CD4-positive, alpha-beta T cell treated with Interleukin-4 for 1 hour (primary cell): ENCODE measurements around the gene GALM.
A peak's percentile ranks its signal among the peaks of the same experiment; 100 is the strongest.
"Not testable (repeated sequence)": the region's sequence is repeated elsewhere in the genome, so short reads cannot be mapped to it uniquely, and the experiment has no call there.

ENCODE experiments used
- DNase-seq, 2 donors: peaks; one replicate each; pipeline ENCODE4 v3.0.0-alpha.2; 2020 to 2022

The GALM gene

GRCh38 chr2:38650012-38650411, 15.9 kb upstream of the GALM start:
- no peak for DNase-seq

- no peak for DNase-seq
These were observed 15.2 kb upstream of the GALM start for GRCh38 chr2:38650717-38651116.

- DNase-seq, result peak in 1 of 2 donors; percentile 42
These were observed 13.3 kb upstream of the GALM start for GRCh38 chr2:38652431-38653273.

GRCh38 chr2:38653380-38653714, 12.6 kb upstream of the GALM start:
- DNase-seq, result no peak

GRCh38 chr2:38653715-38654527, 12.0 kb upstream of the GALM start:
- peak; percentile 20 to 59 for DNase-seq

GRCh38 chr2:38654528-38655381, 11.2 kb upstream of the GALM start:
- peak in 1 of 2 donors; percentile 14 for DNase-seq

GRCh38 chr2:38655441-38655840, 10.5 kb upstream of the GALM start:
- DNase-seq, result no peak

- DNase-seq, result no peak
These were observed 8.9 kb upstream of the GALM start for GRCh38 chr2:38656866-38657480.

- DNase-seq, result no peak
These were observed 7.3 kb upstream of the GALM start for GRCh38 chr2:38658613-38659012.

- DNase-seq, result no peak
These were observed 6.8 kb upstream of the GALM start for GRCh38 chr2:38659115-38659514.

- no peak for DNase-seq
These were observed 5.6 kb upstream of the GALM start for GRCh38 chr2:38660282-38660681.

- no peak for DNase-seq
These were observed 4.6 kb upstream of the GALM start for GRCh38 chr2:38661306-38661705.

- peak in 1 of 2 donors; percentile 55 for DNase-seq
These were observed 619 bp downstream of the GALM start for GRCh38 chr2:38666556-38666910.

GRCh38 chr2:38668092-38668491, 2.2 kb downstream of the GALM start:
- no peak for DNase-seq

- no peak for DNase-seq
These were observed 3.0 kb downstream of the GALM start for GRCh38 chr2:38668779-38669479.

- no peak for DNase-seq
These were observed 5.4 kb downstream of the GALM start for GRCh38 chr2:38671303-38671702.

- no peak for DNase-seq
These were observed 6.0 kb downstream of the GALM start for GRCh38 chr2:38671946-38672345.

GRCh38 chr2:38672445-38673391, 6.8 kb downstream of the GALM start:
- no peak for DNase-seq

- DNase-seq, result no peak
These were observed 10.8 kb downstream of the GALM start for GRCh38 chr2:38676681-38677080.

GRCh38 chr2:38680868-38681267, 15.0 kb downstream of the GALM start:
- DNase-seq, result not testable (repeated sequence)

- DNase-seq, result peak in 1 of 2 donors; percentile 75
These were observed 16.2 kb downstream of the GALM start for GRCh38 chr2:38682008-38682575.
